ENCODE data around the gene LBHD2. TPM values are rescaled to one million over a fixed set of nuclear protein-coding genes. Genes with fewer than 3 reads are reported as not detected.

LBHD2 gene
- total and polyA plus RNA-seq, 2 of the 13 experiments (the other 11 are each of a cell fraction or from before 2014, with no cell fraction given): 0.67 to 1.00 TPM

- TF ChIP-seq ZNF230 (CRISPR knock-in tag; IDR thresholded peaks at IDR 0.05): peak; percentile 82
- TF ChIP-seq ETV5 (CRISPR knock-in tag; IDR thresholded peaks at IDR 0.05; ENCODE audit: borderline replicate concordance): peak; percentile 81; the same call in 1 of the 2 replicates
- TF ChIP-seq ZBTB46 (CRISPR knock-in tag; IDR thresholded peaks at IDR 0.05; ENCODE audit: borderline replicate concordance): peak; percentile 88; the same call in 1 of the 2 replicates
- TF ChIP-seq ZNF350 (CRISPR knock-in tag; IDR thresholded peaks at IDR 0.05; ENCODE audit: borderline replicate concordance, low read depth): peak; percentile 50
- peak in 1 of 2 experiments; percentile 80; a peak in 3 of 4 replicates for TF ChIP-seq NR2F1 (CRISPR knock-in tag; IDR thresholded peaks at IDR 0.05)
- peak; percentile 32; the same call in 1 of the 2 replicates for TF ChIP-seq ZNF430 (CRISPR knock-in tag; IDR thresholded peaks at IDR 0.05)
- TF ChIP-seq KLF12 (CRISPR knock-in tag; IDR thresholded peaks at IDR 0.05; ENCODE audit: borderline replicate concordance): peak; percentile 44; the same call in 1 of the 2 replicates
- TF ChIP-seq GABPB1 (CRISPR knock-in tag; IDR thresholded peaks at IDR 0.05): peak; percentile 76; the same call in 1 of the 2 replicates
- TF ChIP-seq ZNF75D (CRISPR knock-in tag; IDR thresholded peaks at IDR 0.05; ENCODE audit: borderline replicate concordance): no peak
- peak; percentile 68 for TF ChIP-seq ZNF326 (CRISPR knock-in tag; IDR thresholded peaks at IDR 0.05; ENCODE audit: borderline replicate concordance)
- no peak; the same call in 1 of the 2 replicates for TF ChIP-seq ERF (CRISPR knock-in tag; IDR thresholded peaks at IDR 0.05)
- no peak for TF ChIP-seq KDM6A (CRISPR knock-in tag; IDR thresholded peaks at IDR 0.05; ENCODE audit: low read depth)
- no peak for TF ChIP-seq RFXANK (CRISPR knock-in tag; IDR thresholded peaks at IDR 0.05)
- TF ChIP-seq THAP8 (CRISPR knock-in tag; IDR thresholded peaks at IDR 0.05; ENCODE audit: borderline replicate concordance): peak; percentile 75; the same call in 1 of the 2 replicates
- TF ChIP-seq PRDM15 (CRISPR knock-in tag; IDR thresholded peaks at IDR 0.05): peak; percentile 51
- TF ChIP-seq, protein P1, sequence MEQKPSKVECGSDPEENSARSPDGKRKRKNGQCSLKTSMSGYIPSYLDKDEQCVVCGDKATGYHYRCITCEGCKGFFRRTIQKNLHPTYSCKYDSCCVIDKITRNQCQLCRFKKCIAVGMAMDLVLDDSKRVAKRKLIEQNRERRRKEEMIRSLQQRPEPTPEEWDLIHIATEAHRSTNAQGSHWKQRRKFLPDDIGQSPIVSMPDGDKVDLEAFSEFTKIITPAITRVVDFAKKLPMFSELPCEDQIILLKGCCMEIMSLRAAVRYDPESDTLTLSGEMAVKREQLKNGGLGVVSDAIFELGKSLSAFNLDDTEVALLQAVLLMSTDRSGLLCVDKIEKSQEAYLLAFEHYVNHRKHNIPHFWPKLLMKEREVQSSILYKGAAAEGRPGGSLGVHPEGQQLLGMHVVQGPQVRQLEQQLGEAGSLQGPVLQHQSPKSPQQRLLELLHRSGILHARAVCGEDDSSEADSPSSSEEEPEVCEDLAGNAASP (CRISPR knock-in tag; IDR thresholded peaks at IDR 0.05; ENCODE audit: borderline replicate concordance): peak; percentile 29; the same call in 1 of the 2 replicates
- no peak for TF ChIP-seq ETS1 (CRISPR knock-in tag; IDR thresholded peaks at IDR 0.05)
- TF ChIP-seq ZMAT3 (CRISPR knock-in tag; conservative IDR thresholded peaks at IDR 0.05): peak; percentile 77
- 0 out of 2 replicates have a peak, but pooled peaks have one; percentile 11 for TF ChIP-seq HMG20B (CRISPR knock-in tag; conservative IDR thresholded peaks at IDR 0.05)
Observed at GRCh38 chr14:103103461-103104388, 19.7 kb downstream of the LBHD2 start (continued).
